GM23248 (cell line): Measurements from ENCODE around the gene ZNF197.

Experiments used
- EZH2 ChIP-seq: fragments of 200-600 bp; sonication (generic); IDR thresholded peaks from 2 replicates; pipeline ENCODE4 v1.6.1; 2018; ENCODE audit warnings: antibody characterized with exemption, mild to moderate bottlenecking; ENCODE audit not compliant: insufficient read depth, poor library complexity, severe bottlenecking
- EZH2phosphoT487 ChIP-seq: fragments of 200-600 bp; sonication (generic); IDR thresholded peaks from 2 replicates; pipeline ENCODE4 v1.6.1; 2018; ENCODE audit warnings: antibody characterized with exemption, moderate library complexity, mild to moderate bottlenecking, low read depth; ENCODE audit not compliant: insufficient read depth

GRCh38 chr3:44665173-44665572 is 40.3 kb downstream of the ZNF197 start:
- TF ChIP-seq EZH2phosphoT487 (no peak), EZH2 (no peak)
